H1 (cell line): ENCODE measurements around the gene SMLR1. TPM values are rescaled to one million over a fixed set of nuclear protein-coding genes. Genes with fewer than 3 reads are reported as not detected.

ENCODE experiments used
- CTCF ChIA-PET: fragments of 300-600 bp; sonication (Branson Sonifier 250); formaldehyde crosslinking; loops from one replicate; lab custom pipeline; 2021; ENCODE audit not compliant: partially characterized antibody; lab: Charles Lee
- POLR2A ChIA-PET: fragments of 300-600 bp; sonication (Branson Sonifier 250); formaldehyde crosslinking; loops from one replicate; lab custom pipeline; 2021; ENCODE audit warnings: inconsistent platforms; ENCODE audit not compliant: partially characterized antibody; lab: Charles Lee
- DNase-seq, 2 experiments: peaks; one replicate each; pipeline versions ENCODE4 v3.0.0 to v3.0.0-alpha.2; 2010 to 2022; ENCODE audit warnings: low spot score in 2 of 2, low read depth in 1 of 2, mixed read lengths in 1 of 2
- FAIRE-seq: peaks from 2 replicates; lab custom pipeline; 2011; peaks lifted over from hg19 to GRCh38; lab: Jason Lieb, UNC
- H2AFZ ChIP-seq: 2 replicates; pipeline ENCODE4 v1.8.1; 2012; ENCODE audit warnings: low read length, inconsistent platforms
- H2AK5ac ChIP-seq: 2 replicates; pipeline ENCODE4 v1.6.1; 2013; ENCODE audit warnings: low read depth, low read length
- H2BK120ac ChIP-seq: replicated peaks from 2 replicates; pipeline ENCODE3; 2013; ENCODE audit warnings: low read depth, low read length, inconsistent platforms
- H2BK12ac ChIP-seq: 2 replicates; pipeline ENCODE4 v1.6.1; 2013; ENCODE audit warnings: low read depth, low read length
- H2BK15ac ChIP-seq: 2 replicates; pipeline ENCODE4 v1.6.1; 2013; ENCODE audit warnings: low read length
- H2BK20ac ChIP-seq: 2 replicates; pipeline ENCODE4 v1.6.1; 2013; ENCODE audit warnings: low read length
- H2BK5ac ChIP-seq: 2 replicates; pipeline ENCODE4 v1.6.1; 2013; ENCODE audit warnings: low read depth, low read length
- H3K14ac ChIP-seq: 2 replicates; pipeline ENCODE4 v1.6.1; 2013; ENCODE audit warnings: inconsistent platforms; ENCODE audit not compliant: insufficient read length
- H3K18ac ChIP-seq: 2 replicates; pipeline ENCODE4 v1.6.1; 2013; ENCODE audit warnings: low read length; ENCODE audit errors: extremely low read depth
- H3K23ac ChIP-seq: 2 replicates; pipeline ENCODE4 v1.6.1; 2013; ENCODE audit warnings: inconsistent platforms; ENCODE audit not compliant: insufficient read length
- H3K23me2 ChIP-seq: 2 replicates; pipeline ENCODE4 v1.6.1; 2013; ENCODE audit warnings: low read depth, low read length
- H3K27ac ChIP-seq: 2 replicates; pipeline ENCODE4 v1.6.1; 2011; ENCODE audit warnings: low read depth, low read length, inconsistent platforms
- H3K27me3 ChIP-seq, 4 experiments: replicated peaks in 1 of 4; 1 replicate in 1 of 4; 2 replicates in 3 of 4; pipeline versions ENCODE4 v1.6.1 to v1.8.1; 2011 to 2013; ENCODE audit warnings: low read length in 3 of 4, mild to moderate bottlenecking in 3 of 4, inconsistent platforms in 2 of 4, mixed read lengths in 2 of 4, moderate library complexity in 1 of 4; ENCODE audit not compliant: control insufficient read depth in 3 of 4, insufficient read depth in 3 of 4; ENCODE audit errors: extremely low read depth in 1 of 4
- H3K36me3 ChIP-seq, 4 experiments: 2 replicates each; pipeline versions ENCODE4 v1.6.1 to v1.8.1; 2011 to 2013; ENCODE audit warnings: mild to moderate bottlenecking in 4 of 4, low read length in 3 of 4, moderate library complexity in 2 of 4, control low read depth in 1 of 4, inconsistent platforms in 1 of 4; ENCODE audit not compliant: insufficient read depth in 4 of 4, control insufficient read depth in 2 of 4
- H3K4ac ChIP-seq: replicated peaks from 2 replicates; pipeline ENCODE3; 2013; ENCODE audit warnings: low read length, low read depth, mixed read lengths, inconsistent platforms; ENCODE audit not compliant: insufficient read length
- H3K4me1 ChIP-seq, 4 experiments: replicated peaks in 1 of 4; 1 replicate in 1 of 4; 2 replicates in 3 of 4; pipeline versions ENCODE4 v1.6.1 to v1.8.1; 2011 to 2013; ENCODE audit warnings: low read length in 3 of 4, inconsistent platforms in 2 of 4, mixed read lengths in 1 of 4; ENCODE audit not compliant: insufficient read depth in 4 of 4, control insufficient read depth in 3 of 4
- H3K4me2 ChIP-seq, 2 experiments: 2 replicates each; pipeline versions ENCODE4 v1.6.1 to v1.8.1; 2011 to 2013; ENCODE audit warnings: low read depth in 2 of 2, low read length in 2 of 2, control low read depth in 1 of 2, inconsistent platforms in 1 of 2, mild to moderate bottlenecking in 1 of 2; ENCODE audit not compliant: insufficient read depth in 1 of 2
- H3K4me3 ChIP-seq, 4 experiments: fragments of 200-600, 300-600 bp in 1 of 4; sonication (generic), shearing (Covaris generic), sonication (Bioruptor Twin) in 1 of 4; 2 replicates each; pipeline versions ENCODE4 v1.5.1 to v1.8.1; 2011 to 2016; ENCODE audit warnings: low read length in 4 of 4, low read depth in 3 of 4, control low read depth in 2 of 4, inconsistent platforms in 2 of 4, mild to moderate bottlenecking in 2 of 4, mixed read lengths in 1 of 4, moderate library complexity in 1 of 4; ENCODE audit not compliant: insufficient read depth in 2 of 4; ENCODE audit errors: extremely low read depth in 1 of 4
- H3K56ac ChIP-seq: replicated peaks from 2 replicates; pipeline ENCODE3; 2013; ENCODE audit warnings: low read depth, mild to moderate bottlenecking, mixed read lengths, low read length, inconsistent platforms; ENCODE audit not compliant: insufficient read length
- H3K79me1 ChIP-seq: 2 replicates; pipeline ENCODE4 v1.6.1; 2013; ENCODE audit warnings: low read depth, low read length, control low read depth
- H3K79me2 ChIP-seq, 2 experiments: 2 replicates each; pipeline versions ENCODE4 v1.6.1 to v1.8.1; 2012 to 2013; ENCODE audit warnings: low read length in 2 of 2, mild to moderate bottlenecking in 2 of 2, inconsistent platforms in 1 of 2; ENCODE audit not compliant: insufficient read depth in 2 of 2, control insufficient read depth in 1 of 2
- H3K9ac ChIP-seq, 4 experiments: replicated peaks in 1 of 4; 1 replicate in 1 of 4; 2 replicates in 3 of 4; pipeline versions ENCODE4 v1.6.1 to v1.8.1; 2011 to 2013; ENCODE audit warnings: low read depth in 3 of 4, low read length in 3 of 4, control low read depth in 2 of 4, mild to moderate bottlenecking in 2 of 4, moderate library complexity in 2 of 4, inconsistent platforms in 1 of 4; ENCODE audit errors: extremely low read depth in 1 of 4
- H3K9me3 ChIP-seq, 2 experiments: 2 replicates each; pipeline versions ENCODE4 v1.6.1 to v1.8.1; 2012 to 2013; ENCODE audit warnings: mild to moderate bottlenecking in 2 of 2, moderate library complexity in 2 of 2, control low read depth in 1 of 2, inconsistent platforms in 1 of 2, low read depth in 1 of 2, low read length in 1 of 2, mixed read lengths in 1 of 2; ENCODE audit not compliant: insufficient read depth in 2 of 2
- H4K20me1 ChIP-seq, 2 experiments: replicated peaks in 1 of 2; 2 replicates each; pipeline versions ENCODE3 to v1.8.1; 2011 to 2013; ENCODE audit warnings: inconsistent platforms in 2 of 2, low read length in 2 of 2, mild to moderate bottlenecking in 1 of 2; ENCODE audit not compliant: insufficient read depth in 2 of 2, control insufficient read depth in 1 of 2
- H4K5ac ChIP-seq: 2 replicates; pipeline ENCODE4 v1.6.1; 2013; ENCODE audit warnings: low read length, low read depth, mixed read lengths, inconsistent platforms; ENCODE audit not compliant: insufficient read length
- H4K8ac ChIP-seq: 2 replicates; pipeline ENCODE4 v1.8.0; 2013; ENCODE audit warnings: mild to moderate bottlenecking, moderate library complexity, low read length, inconsistent platforms; ENCODE audit not compliant: insufficient read depth; ENCODE audit errors: extremely low read depth
- H4K91ac ChIP-seq: replicated peaks from 2 replicates; pipeline ENCODE3; 2013; ENCODE audit warnings: low read length, mixed read lengths, inconsistent platforms; ENCODE audit not compliant: insufficient read length
- CBX8 ChIP-seq: fragments of 300-800, 300-1000 bp; sonication (generic); IDR thresholded peaks from 2 replicates; pipeline ENCODE4 v1.7.1; 2016; ENCODE audit warnings: low read depth, low read length, borderline replicate concordance
- EP300 ChIP-seq, 2 experiments: IDR thresholded peaks; 1 replicate in 1 of 2; 2 replicates in 1 of 2; pipeline ENCODE4 v1.6.1; 2011 to 2012; ENCODE audit warnings: low read depth in 2 of 2, low read length in 2 of 2, mild to moderate bottlenecking in 2 of 2, borderline replicate concordance in 1 of 2, inconsistent platforms in 1 of 2, moderate library complexity in 1 of 2
- EZH2 ChIP-seq: fragments of 200-600 bp; sonication (generic); IDR thresholded peaks from 2 replicates; pipeline ENCODE4 v1.7.1; 2012; ENCODE audit warnings: low read depth, mild to moderate bottlenecking, moderate library complexity, low read length, inconsistent platforms; ENCODE audit not compliant: severe bottlenecking
- FOSL1 ChIP-seq: IDR thresholded peaks from 2 replicates; pipeline ENCODE4 v1.6.1; 2011; ENCODE audit warnings: mild to moderate bottlenecking, low read depth, low read length, moderate library complexity; ENCODE audit not compliant: insufficient read depth
- PHF8 ChIP-seq: fragments of 200-600 bp; sonication (generic); conservative IDR thresholded peaks from 2 replicates; pipeline ENCODE4 v1.7.1; 2012; ENCODE audit warnings: low read depth, mild to moderate bottlenecking, inconsistent platforms, low read length, moderate library complexity
- SIN3A ChIP-seq, 2 experiments: IDR thresholded peaks in 1 of 2; conservative IDR thresholded peaks in 1 of 2; 2 replicates each; pipeline ENCODE4 v1.6.1; 2011 to 2012; ENCODE audit warnings: low read length in 2 of 2, improper control_type of control experiment in 1 of 2, low read depth in 1 of 2, mild to moderate bottlenecking in 1 of 2
- TCF12 ChIP-seq: IDR thresholded peaks from 2 replicates; pipeline ENCODE4 v1.6.1; 2011; ENCODE audit warnings: low read depth, mild to moderate bottlenecking, low read length
- WGBS, 2 experiments: shearing (Covaris generic) in 1 of 2; methylation state at CpG; one replicate each; pipeline versions ENCODE4 v1.1.6 to v1.1.7; 2013 to 2015; ENCODE audit warnings: low lambda C conversion rate in 2 of 2, mixed read lengths in 2 of 2, inconsistent platforms in 1 of 2, low coverage in 1 of 2, missing lambda C conversion rate in 1 of 2; ENCODE audit not compliant: insufficient replicate concordance in 2 of 2, insufficient coverage in 1 of 2, insufficient read length in 1 of 2; ENCODE audit errors: extremely low coverage in 1 of 2, missing lambda C conversion rate in 1 of 2; 5-methylcytosine and 5-hydroxymethylcytosine counted together
- polyA plus RNA-seq, 7 experiments: library from polyadenylated mRNA; depleted of rRNA in 3 of 7; stranded (reverse) in 5 of 7; unstranded in 2 of 7; fragments of >200 nt in 5 of 7; fragments of 200-250 nt in 2 of 7; gene quantifications; 1 replicate in 5 of 7; 2 replicates in 1 of 7; 4 replicates in 1 of 7; pipeline versions ENCODE4 v1.2.1 to v1.2.3, GENCODE V29; 2011 to 2013; ENCODE audit warnings: missing spikeins in 2 of 7, mixed read lengths in 2 of 7
- total RNA-seq: library from RNA; stranded (reverse); fragmentation: NEBNext Ultra II Directional; extraction: Animal tissue kit (Norgen Biotek cat#: 25700); gene quantifications from 2 replicates; pipeline ENCODE4 v1.2.1, GENCODE V29; 2021
- TF ChIP-seq, protein P1 (sequence below): IDR thresholded peaks from 2 replicates; pipeline ENCODE4 v1.6.1; 2011; ENCODE audit warnings: low read length, improper control_type of control experiment
- TF ChIP-seq, protein P2 (sequence below): IDR thresholded peaks from 2 replicates; pipeline ENCODE4 v1.6.1; 2012; ENCODE audit warnings: inconsistent platforms

Gene SMLR1
- total and polyA plus RNA-seq, 2 of the 8 experiments (the other 6 are each of a cell fraction or from before 2014, with no cell fraction given): not detected

- Histone ChIP-seq H3K4me2 (no peak overlapping the region), H2BK5ac (no peak overlapping the region), H2BK12ac (no peak overlapping the region), H4K5ac (no peak overlapping the region), H3K27ac (no peak overlapping the region), H4K91ac (no peak overlapping the region), H3K4me1 (peaks cover 0 to 6% (median 2%) of the 10 kb centered on the region in 4 experiments; a peak in 5 of 7 replicates), H3K14ac (no peak overlapping the region), H3K9ac (no peak overlapping the region), H3K23me2 (no peaks in the 10 kb centered on the region), H3K79me1 (no peaks in the 10 kb centered on the region), H2BK15ac (no peak overlapping the region), H3K4ac (no peak overlapping the region), H2BK120ac (no peak overlapping the region), H2BK20ac (no peak overlapping the region), H3K9me3 (no peaks in the 10 kb centered on the region), H3K27me3 (peaks cover 0 to 1% (median 0%) of the 10 kb centered on the region in 4 experiments; a peak in 1 of 7 replicates), H3K79me2 (no peaks in the 10 kb centered on the region), H3K23ac (no peak overlapping the region), H3K56ac (no peak overlapping the region), H3K18ac (no peak overlapping the region), H2AFZ (no peak overlapping the region), H3K36me3 (peaks cover 0 to 2% (median 0%) of the 10 kb centered on the region in 4 experiments; a peak in 2 of 8 replicates), H3K4me3 (no peak overlapping the region), H4K20me1 (no peaks in the 10 kb centered on the region), H2AK5ac (no peak overlapping the region), H4K8ac (no peak overlapping the region)
- POLR2A ChIA-PET: no interaction called here
- TF ChIP-seq EZH2 (no peak), FOSL1 (no peak), SIN3A (conservative IDR thresholded peaks at IDR 0.05 in 1 of 2, IDR thresholded peaks at IDR 0.05 in 1 of 2; ENCODE audit: low read depth in 1 of 2, low read length in 2 of 2) (no peak), CBX8 (no peak), PHF8 (no peak), EP300 (IDR thresholded peaks at IDR 0.05; ENCODE audit: borderline replicate concordance in 1 of 2, low read depth in 2 of 2, low read length in 2 of 2) (no peak), TCF12 (no peak)
- TF ChIP-seq, protein P1, sequence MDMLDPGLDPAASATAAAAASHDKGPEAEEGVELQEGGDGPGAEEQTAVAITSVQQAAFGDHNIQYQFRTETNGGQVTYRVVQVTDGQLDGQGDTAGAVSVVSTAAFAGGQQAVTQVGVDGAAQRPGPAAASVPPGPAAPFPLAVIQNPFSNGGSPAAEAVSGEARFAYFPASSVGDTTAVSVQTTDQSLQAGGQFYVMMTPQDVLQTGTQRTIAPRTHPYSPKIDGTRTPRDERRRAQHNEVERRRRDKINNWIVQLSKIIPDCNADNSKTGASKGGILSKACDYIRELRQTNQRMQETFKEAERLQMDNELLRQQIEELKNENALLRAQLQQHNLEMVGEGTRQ: no peak
- TF ChIP-seq, protein P2, sequence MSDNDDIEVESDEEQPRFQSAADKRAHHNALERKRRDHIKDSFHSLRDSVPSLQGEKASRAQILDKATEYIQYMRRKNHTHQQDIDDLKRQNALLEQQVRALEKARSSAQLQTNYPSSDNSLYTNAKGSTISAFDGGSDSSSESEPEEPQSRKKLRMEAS: no peak
- 84% methylated on average over 2 of the region's 2 CpGs; no CpG with 5 or more reads in 1 of the 2 experiments for WGBS, 2 experiments
- no peak for DNase-seq
- CTCF ChIA-PET: interaction anchor here (1.1 to 3.6 kb wide), 4 partner anchors 13 to 769 kb away, joined by 3 to 25 read pairs (median 4); partner anchors contain the start of gene MED23
- no peak for FAIRE-seq
These were observed 31.4 kb downstream of the SMLR1 start for GRCh38 chr6:130858498-130859160.
